Neural cell (in vitro differentiated cells): ENCODE measurements around the gene GRIA3.

Experiments used
- EP300 ChIP-seq: fragments of 450-650 bp; conservative IDR thresholded peaks from 2 replicates; pipeline ENCODE4 v1.6.1; 2014; ENCODE audit warnings: antibody characterized with exemption, mild to moderate bottlenecking, moderate library complexity; ENCODE audit not compliant: poor library complexity, severe bottlenecking
- EZH2 ChIP-seq: fragments of 200-600, 300-800 bp; shearing (Covaris generic), sonication (generic); IDR thresholded peaks from 2 replicates; pipeline ENCODE4 v1.6.1; 2014; ENCODE audit warnings: antibody characterized with exemption, low read length, borderline replicate concordance, mild to moderate bottlenecking; ENCODE audit not compliant: insufficient read depth, poor library complexity, severe bottlenecking
- POLR2AphosphoS5 ChIP-seq: IDR thresholded peaks from 2 replicates; pipeline ENCODE4 v1.6.1; 2012
- TAF1 ChIP-seq: IDR thresholded peaks from 2 replicates; pipeline ENCODE4 v1.6.1; 2012; ENCODE audit warnings: low read depth
- TF ChIP-seq, protein P1 (sequence below): fragments of 450-650 bp; IDR thresholded peaks from 2 replicates; pipeline ENCODE4 v1.5.1; 2014; ENCODE audit warnings: antibody characterized with exemption, mild to moderate bottlenecking, moderate library complexity; ENCODE audit not compliant: poor library complexity, severe bottlenecking

DNA sequence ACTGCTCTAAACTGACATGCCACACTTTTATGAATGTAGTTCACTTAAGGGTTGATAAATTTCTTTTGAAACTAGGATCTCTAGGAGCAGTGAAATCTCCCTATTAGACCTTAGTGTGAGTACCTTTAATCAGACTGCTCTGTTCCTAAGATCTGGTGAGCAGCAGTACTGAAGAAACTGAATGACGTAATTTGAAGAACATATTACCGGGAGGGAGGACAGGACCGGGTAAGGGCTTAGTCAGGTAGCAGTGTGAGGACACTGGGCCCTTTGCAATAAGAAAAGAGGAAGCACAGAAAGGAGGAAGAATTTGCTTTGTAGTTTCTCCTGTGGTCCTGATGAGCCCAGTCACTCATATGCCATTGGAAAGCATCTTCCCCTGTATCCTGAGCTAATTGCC, 293.6 kb downstream of the GRIA3 start:
- TF ChIP-seq, protein P1, sequence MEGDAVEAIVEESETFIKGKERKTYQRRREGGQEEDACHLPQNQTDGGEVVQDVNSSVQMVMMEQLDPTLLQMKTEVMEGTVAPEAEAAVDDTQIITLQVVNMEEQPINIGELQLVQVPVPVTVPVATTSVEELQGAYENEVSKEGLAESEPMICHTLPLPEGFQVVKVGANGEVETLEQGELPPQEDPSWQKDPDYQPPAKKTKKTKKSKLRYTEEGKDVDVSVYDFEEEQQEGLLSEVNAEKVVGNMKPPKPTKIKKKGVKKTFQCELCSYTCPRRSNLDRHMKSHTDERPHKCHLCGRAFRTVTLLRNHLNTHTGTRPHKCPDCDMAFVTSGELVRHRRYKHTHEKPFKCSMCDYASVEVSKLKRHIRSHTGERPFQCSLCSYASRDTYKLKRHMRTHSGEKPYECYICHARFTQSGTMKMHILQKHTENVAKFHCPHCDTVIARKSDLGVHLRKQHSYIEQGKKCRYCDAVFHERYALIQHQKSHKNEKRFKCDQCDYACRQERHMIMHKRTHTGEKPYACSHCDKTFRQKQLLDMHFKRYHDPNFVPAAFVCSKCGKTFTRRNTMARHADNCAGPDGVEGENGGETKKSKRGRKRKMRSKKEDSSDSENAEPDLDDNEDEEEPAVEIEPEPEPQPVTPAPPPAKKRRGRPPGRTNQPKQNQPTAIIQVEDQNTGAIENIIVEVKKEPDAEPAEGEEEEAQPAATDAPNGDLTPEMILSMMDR: no peak
- no peak for TF ChIP-seq POLR2AphosphoS5
- TF ChIP-seq EZH2: no peak
- TF ChIP-seq EP300: no peak
- no peak for TF ChIP-seq TAF1
